Putamen (tissue), 1 donor: ENCODE data around the gene C1QTNF9B.
"Not testable (repeated sequence)": the region's sequence is repeated elsewhere in the genome, so short reads cannot be mapped to it uniquely, and the experiment has no call there.

Source experiments
- DNase-seq: peaks from one replicate; pipeline ENCODE4 v3.0.0-alpha.2; 2016; ENCODE audit warnings: low spot score

Gene C1QTNF9B

GRCh38 chr13:23893791-23894190 is 3.5 kb downstream of the C1QTNF9B start:
- DNase-seq: not testable (repeated sequence)

GRCh38 chr13:23889615-23890607 is 7.4 kb downstream of the C1QTNF9B start:
- peak; percentile 34 for DNase-seq

DNA sequence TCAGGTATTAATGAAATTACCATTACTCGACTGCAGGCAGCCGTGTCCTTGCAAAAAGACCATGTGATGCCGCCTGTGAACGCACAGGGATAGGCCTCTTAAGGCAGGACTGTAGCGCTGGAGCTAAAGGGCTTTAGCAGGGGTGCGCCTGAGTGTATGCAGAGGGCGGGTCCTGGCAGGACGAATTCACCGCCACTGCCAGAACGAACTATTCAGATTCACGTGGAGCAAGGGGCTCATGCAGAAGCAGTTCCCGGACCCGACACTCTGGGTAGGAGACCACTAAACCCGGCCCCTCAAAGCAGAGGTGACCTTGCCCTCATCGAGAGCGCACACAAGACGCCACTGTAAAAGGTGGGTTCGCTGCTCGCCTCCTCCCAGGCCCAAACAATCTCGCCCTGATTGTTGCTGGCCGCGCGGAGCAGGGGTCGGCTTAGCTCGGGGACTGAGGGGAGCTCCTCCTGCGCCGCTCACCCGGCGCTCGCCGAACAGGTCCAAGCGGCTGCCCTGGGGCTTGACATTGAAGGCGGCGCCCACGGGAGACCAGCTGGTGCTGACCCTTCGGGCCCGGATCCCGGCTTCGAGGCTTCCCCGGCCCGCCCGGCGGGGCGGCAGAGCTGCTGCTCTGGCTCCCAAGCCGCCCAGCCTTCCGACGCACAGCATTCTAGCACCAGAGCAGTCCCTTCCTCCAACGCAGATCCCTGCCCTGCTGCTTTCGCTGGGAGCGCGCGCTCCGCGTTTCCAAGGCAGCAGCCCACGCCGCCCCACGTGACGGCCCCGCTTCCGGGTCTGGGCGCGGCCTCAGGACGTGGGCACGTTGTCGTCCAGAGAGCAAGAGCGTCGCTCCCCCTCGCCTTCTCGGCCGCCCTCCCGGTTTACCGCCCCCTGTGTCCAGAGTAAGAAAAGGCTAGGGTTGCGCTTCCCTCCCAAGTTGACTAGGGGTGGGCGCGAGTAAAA is 8.4 kb downstream of the C1QTNF9B start, which contains the start of gene MIPEP:
Gene MIPEP (minus strand): TSS at position 743 of the 957 bp plus-strand sequence. CDS start 80 bp downstream, at position 663.
- DNase-seq: peak; percentile 97

GRCh38 chr13:23884361-23884760 is 12.9 kb downstream of the C1QTNF9B start:
- DNase-seq: not testable (repeated sequence)

DNA sequence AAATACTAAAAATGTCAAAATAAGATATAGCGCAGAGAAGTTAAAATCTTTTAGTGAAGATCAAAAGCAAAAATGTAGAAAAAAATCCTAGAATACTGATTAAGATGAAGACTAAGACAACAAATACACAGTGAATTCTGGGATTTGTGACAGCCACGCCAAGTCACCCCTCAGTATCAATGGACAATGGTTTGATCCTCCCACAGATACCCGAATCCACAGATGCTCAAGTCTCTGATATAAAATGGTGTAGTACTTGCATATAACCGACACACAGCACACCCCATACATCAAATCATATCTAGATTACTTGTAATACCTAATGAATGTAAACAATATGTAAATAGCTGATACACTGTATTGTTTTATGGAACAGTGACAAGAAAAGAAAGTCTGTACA is 14.0 kb downstream of the C1QTNF9B start:
- peak; percentile 55 for DNase-seq

DNA sequence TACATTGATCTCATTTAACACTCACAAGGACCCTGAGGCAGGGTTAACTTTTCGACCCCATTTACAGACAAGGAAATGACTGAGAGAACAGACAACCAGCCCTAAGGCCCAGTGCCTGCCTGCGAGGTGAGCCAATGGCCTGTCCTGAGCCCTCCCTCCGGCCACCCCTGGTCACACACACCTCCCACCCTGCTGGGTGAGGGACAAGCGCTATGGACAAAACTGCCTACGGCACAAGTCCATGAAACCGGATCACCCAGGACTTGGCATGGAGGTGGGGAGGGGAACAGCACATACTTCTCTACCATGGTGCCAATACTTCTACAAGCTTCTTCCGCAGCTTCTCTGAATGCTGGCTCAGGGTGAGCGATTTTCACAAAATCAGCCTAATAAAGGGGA is 15.9 kb downstream of the C1QTNF9B start:
- not testable (repeated sequence) for DNase-seq

- not testable (repeated sequence) for DNase-seq
Measured at GRCh38 chr13:23880493-23881401, 16.6 kb downstream of the C1QTNF9B start.

- no peak for DNase-seq
Measured at GRCh38 chr13:23877286-23877685, 20.0 kb downstream of the C1QTNF9B start.

GRCh38 chr13:23876265-23876664 is 21.0 kb downstream of the C1QTNF9B start:
- no peak for DNase-seq

DNA sequence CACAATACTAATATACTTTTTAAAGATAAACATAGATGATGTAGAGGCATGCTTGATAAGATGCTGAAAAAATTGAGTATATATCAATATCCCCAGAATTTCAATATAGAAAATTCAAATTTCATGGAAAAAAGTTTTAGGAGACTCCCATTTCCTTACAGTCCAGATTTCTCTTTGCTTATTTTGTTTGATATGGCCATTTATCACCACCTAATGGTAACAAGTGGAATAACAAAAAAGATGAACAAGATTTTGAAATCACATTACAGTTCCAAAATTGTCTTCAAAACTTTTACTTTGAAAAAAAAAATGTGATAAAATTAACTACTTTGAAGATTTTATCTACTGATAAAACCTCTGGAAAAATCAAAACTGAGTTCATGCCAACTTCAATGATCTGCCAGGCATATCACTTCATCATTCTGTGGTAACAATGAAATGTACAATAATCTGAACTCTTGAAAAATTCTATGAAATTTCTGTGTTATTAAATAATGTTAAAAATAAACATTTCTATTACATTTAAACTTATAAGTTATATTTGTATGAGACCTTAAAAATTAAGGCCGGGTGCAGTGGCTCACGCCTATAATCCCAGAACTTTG is 25.6 kb downstream of the C1QTNF9B start:
- no peak for DNase-seq

DNA sequence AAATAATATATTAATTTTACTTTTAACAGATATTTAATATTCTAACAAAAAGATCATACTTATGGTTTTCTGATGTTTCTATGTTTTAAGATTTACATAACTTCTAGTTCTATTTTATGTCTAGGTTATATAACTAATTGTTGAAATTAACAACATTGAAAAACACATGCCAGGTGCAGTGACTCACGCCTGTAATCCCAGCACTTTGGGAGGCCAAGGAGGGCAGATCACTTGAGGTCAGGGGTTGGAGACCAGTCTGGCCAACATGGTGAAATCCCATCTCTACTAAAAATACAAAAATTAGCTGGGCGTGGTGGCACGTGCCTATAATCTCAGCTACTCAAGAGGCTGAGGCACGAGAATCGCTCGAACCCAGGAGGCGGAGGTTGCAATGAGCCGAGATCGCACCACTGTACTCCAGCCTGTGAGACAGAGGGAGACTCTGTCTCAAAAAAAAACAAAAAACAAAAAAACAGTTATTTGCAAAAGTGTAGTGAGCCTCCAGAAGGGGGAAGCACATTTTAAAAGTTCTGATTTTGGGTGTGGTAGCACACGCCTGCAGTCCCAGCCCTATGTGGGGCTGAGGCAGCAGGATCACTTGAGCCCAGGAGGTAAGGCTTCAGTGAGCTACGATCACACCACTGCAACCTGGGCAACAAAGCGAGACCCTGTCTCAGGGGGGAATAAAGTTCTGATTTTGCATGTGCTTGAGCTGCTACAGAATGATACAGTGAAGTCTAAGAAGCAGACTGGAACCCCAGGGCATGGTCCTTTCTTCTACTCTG is 26.8 kb downstream of the C1QTNF9B start:
- no peak for DNase-seq

DNA sequence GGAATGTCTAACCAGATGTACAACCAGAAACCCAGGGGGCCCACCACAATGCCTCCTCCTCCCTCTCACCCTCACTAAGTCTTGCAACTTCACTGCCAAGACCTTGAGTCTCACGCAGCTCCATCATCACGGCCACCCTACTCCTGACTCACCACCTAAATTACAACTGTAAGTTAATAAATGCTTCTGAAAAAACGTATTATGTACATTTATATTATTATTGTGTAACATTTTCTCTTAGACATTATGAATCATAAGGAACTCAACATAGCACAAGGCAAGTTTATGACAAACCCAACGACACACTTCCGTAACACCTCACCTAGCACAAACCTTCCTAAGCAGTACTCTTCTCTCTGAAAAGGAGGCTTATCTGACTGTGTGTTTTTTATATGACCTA is 28.8 kb downstream of the C1QTNF9B start:
- no peak for DNase-seq

DNA sequence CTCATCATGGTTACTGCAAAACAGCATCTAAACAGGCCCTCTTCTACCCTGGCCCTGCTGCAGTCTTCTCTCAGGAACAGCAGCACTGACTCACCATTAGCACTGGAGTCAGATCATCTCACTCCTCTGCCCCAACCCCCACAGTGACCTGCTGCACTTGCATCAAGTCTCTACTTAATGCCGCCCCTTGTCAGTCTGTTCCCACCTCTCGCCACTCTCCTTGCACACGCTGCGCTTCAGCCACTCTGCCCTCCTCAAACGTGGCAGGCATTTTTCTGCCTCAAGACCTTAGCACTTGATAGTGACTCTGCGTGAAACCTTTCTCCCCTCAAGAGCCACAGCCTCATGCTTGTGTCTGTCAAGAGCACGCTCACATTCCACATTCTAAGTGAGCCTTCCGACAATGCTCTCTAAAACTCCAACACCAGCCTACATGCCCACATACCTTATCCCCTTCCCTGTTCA is 30.2 kb downstream of the C1QTNF9B start:
- no peak for DNase-seq

- no peak for DNase-seq
Measured at GRCh38 chr13:23866420-23867026, 30.8 kb downstream of the C1QTNF9B start.

GRCh38 chr13:23865906-23866305 is 31.4 kb downstream of the C1QTNF9B start:
- no peak for DNase-seq

- DNase-seq: no peak
Measured at GRCh38 chr13:23865026-23865425, 32.3 kb downstream of the C1QTNF9B start.

GRCh38 chr13:23861310-23861709 is 36.0 kb downstream of the C1QTNF9B start:
- no peak for DNase-seq

DNA sequence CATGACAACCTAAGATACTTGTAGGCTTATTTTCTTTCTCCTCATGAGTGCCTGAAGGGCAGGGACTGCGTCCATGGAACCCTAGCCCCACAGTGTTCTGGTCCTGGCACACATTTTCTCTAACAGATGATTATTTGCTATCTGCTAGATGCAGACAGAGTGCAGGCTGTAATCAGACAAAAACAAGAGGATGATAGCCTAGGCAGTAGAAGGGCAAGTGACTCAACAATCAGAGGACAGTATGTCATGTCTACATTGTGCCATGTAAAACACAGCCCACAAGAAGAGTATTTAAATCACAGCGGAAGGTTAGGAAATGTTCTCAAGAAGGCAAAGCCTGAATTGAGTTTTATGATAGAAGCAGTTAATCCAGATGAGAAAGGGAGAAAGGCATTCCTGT is 37.4 kb downstream of the C1QTNF9B start:
- no peak for DNase-seq

- no peak for DNase-seq
Measured at GRCh38 chr13:23859455-23859854, 37.8 kb downstream of the C1QTNF9B start.
